HT-29 (cell line): ENCODE data around the gene TFIP11. TPM values are rescaled to one million over a fixed set of nuclear protein-coding genes. Genes with fewer than 3 reads are reported as not detected.

ENCODE experiments used
- DNase-seq: peaks from one replicate; pipeline ENCODE4 v3.0.0-alpha.2; 2015; ENCODE audit warnings: low spot score
- total RNA-seq: library from RNA; depleted of rRNA; stranded (reverse); fragments of >200 nt; shearing (Covaris generic); gene quantifications from 2 replicates; pipeline ENCODE4 v1.2.3, GENCODE V29; 2014; rRNA removed

Gene TFIP11
- 17.9 and 19.4 TPM in 2 replicates for total RNA-seq

GRCh38 chr22:26512149-26512793 is at the start of gene TFIP11:
Gene TFIP11 (minus strand): TSS chr22:26512473. CDS start chr22:26510272, 2,201 bp downstream.
- DNase-seq, result peak; percentile 83

DNA sequence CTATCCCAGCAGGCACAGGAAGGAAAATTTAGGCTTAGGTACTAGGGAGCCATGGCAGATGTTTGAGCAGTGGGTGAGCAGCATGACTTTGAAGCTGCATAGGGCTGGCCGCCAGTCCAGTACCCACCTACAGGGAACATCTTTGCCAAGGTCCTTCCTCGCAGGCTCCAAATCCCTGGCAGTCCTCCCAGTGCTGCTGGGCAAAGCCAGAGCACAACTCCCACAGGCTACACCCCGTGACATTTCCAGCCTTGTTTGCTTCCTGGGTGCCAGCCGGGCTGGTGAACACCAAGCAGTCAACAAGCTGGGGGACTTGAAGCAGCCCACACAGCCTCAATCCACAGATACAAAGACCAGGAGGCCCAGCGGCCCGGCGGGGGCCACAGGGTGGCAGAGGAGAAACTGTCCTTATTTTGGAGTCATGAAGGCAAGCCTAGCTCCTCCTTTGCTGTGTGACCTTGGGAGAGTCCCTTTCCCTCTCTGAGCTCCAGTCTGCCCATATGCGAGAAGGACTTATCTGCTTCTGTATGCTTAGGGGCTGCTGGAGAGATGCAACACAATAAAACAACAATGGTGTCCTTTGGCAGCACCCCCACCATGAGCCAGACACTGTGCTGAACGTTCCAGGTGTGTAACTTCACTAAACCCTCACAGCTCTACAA is 49.6 kb upstream of the TFIP11 start:
- no peak for DNase-seq

- no peak for DNase-seq
Measured at GRCh38 chr22:26559961-26560575, 47.8 kb upstream of the TFIP11 start.

DNA sequence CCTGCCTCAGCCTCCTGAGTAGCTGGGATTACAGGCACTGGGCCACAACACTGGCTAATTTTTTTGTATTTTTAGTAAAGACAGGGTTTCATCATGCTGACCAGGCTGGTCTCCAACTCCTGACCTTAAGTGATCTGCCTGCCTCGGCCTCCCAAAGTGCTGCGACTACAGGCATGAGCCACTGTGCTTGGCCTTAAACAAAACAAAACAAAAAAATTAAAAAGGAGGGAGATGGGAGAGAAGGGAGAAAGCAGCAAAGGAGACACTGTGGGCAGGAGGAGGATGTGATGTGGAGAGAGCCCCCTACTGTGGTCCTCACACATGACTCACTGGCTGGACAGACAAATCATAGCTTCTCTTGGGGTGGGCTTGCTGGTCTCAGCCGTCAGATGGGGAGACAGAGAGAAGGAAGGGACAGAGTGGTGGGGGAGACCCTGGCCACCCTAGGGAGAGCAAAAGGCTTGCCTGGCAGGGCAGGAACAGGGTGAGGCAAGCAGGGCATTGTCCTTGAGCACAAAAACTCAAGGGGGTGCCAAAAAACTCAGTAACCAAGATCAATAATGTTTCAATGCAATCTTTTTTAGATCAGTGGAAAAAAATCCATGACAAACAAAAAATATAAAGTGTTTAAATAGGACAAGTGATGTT is 46.1 kb upstream of the TFIP11 start:
- DNase-seq, result no peak

GRCh38 chr22:26556904-26557303 is 44.6 kb upstream of the TFIP11 start:
- no peak for DNase-seq

DNA sequence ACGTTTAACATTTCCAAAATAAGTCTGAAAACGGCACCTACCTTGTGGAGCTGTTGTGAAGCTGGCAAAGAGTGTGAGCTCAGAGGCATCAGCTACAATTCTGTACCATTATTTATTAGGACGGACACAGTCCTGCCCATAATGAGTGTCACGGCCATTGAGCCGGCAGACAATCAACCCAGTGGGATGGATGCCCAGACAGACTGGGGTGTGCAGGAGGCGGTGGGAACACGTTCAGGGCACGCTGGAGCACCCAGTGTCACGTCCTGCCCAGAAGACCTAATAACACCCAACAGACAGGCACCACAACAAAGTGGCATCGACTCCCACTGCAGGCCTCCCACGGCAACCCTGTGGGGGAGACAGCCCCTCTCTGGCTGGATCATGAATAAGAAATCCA is 43.2 kb upstream of the TFIP11 start:
- DNase-seq, result no peak

- no peak for DNase-seq
Measured at GRCh38 chr22:26554956-26555355, 42.7 kb upstream of the TFIP11 start.

DNA sequence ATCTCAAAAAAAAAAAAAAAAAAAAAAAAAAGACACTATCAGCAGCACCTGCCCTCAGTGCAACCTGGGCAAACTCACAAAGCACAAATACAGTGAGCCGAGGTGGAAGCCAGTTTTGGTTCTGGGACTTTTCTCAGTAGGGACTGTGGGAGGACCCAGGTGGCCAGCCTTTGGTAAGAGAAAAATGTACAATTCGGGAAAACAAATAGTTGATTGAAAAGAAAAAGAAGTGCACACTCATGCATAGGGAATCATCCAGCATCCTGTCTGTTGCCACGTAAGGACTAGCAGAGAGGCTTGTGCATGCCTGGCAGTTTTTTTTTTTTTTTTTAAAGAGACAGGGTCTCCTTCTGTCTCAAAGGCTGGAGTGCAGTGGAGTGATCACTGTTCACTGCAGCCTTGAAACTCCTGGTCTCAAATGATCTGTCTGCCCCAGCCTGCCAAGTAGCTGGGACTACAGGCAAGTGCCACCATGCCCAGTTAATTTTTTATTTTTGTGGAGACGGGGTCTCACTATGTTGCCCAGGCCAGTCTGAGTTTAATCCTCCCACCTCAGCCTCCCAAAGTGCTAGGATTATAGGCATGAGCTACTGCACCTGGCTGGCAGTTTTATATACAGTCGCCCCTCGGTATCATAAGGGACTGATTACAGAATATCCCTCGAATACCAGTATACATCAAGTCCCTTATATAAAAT is 40.9 kb upstream of the TFIP11 start:
- DNase-seq, result no peak

- no peak for DNase-seq
Measured at GRCh38 chr22:26552466-26552865, 40.2 kb upstream of the TFIP11 start.

DNA sequence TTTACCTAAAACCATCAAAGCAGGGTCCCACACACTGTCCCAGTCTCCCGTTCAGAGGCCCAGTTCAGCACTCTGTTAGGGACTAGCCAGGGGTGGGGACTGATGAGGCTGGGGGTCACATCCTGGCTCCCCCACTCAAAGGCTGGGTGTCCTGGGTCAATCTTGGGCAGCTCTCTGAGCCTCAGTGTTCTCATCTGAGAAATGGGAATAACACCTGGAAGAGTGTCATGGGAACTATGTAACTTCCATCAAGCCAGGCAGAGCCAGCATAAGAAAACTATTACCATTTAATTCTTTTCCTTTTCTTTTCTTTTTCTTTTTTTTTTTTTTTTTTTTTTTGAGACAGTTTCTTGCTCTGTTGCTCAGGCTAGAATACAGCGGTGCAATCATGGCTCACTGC is 39.3 kb upstream of the TFIP11 start:
- DNase-seq, result no peak

GRCh38 chr22:26550498-26551033 is 38.3 kb upstream of the TFIP11 start:
- DNase-seq, result no peak

- DNase-seq, result no peak
Measured at GRCh38 chr22:26549902-26550497, 37.7 kb upstream of the TFIP11 start.

GRCh38 chr22:26548984-26549383 is 36.7 kb upstream of the TFIP11 start:
- no peak for DNase-seq

DNA sequence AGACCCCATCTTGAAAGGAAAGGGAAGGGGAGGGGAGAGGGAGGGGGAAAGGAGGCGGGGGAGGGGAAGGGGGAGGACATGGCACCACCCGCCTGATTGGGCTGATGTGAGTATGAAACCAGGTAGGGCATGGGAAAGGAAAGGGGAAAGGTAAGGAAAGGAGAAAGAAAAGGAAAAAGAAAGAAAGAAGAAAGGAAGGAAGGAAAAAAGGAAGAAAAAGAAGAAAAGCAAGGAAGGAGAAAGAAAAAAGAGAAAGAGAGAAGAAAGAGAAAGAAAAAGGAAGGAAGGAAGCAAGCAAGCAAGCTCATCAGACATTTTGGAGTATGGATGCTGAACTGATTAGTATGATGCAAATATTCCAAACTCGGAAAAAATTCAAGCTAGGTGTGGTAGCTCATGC is 36.0 kb upstream of the TFIP11 start:
- DNase-seq, result no peak

GRCh38 chr22:26547837-26548236 is 35.6 kb upstream of the TFIP11 start:
- no peak for DNase-seq

- DNase-seq, result no peak
Measured at GRCh38 chr22:26547426-26547825, 35.2 kb upstream of the TFIP11 start.

DNA sequence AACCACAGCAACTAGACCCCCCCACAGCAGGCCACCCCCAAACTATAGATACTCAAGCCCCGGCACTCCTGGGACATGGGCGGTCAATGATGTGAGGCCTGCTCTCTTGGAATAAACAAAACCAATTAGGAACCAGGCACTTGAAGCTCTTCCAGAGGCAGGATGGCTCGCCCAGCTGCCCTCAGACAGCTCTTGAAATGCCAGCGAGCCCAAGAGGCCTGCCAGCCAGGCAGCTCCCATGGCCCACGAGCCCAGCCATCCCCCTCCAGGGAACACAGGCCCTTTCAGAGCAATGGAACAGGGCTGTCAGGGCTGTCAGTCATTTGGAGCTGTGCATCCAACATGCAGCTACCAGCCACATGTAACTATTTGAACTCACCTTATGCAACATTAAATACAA is 34.0 kb upstream of the TFIP11 start:
- DNase-seq, result no peak

GRCh38 chr22:26545827-26546226 is 33.6 kb upstream of the TFIP11 start:
- DNase-seq, result no peak

DNA sequence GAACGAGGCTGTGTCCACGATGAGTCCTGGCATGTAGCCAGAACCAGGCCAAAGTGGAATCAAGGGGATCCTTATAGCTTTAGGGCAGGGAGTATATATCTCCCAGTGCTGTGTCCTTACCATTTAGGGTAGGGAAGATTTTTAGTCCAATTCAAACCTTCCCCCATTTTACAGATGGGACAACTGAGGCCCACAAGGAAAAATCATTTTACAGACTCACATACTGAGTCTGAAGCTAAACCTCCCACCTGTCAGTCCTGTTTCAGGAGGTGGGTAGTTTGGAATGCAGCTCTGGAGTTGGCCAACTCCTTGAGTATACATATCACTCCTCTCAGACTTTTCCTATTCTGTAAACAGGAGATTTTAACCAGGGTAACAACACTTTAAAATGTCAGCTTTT is 33.1 kb upstream of the TFIP11 start:
- DNase-seq, result no peak

GRCh38 chr22:26544489-26544888 is 32.2 kb upstream of the TFIP11 start:
- no peak for DNase-seq

DNA sequence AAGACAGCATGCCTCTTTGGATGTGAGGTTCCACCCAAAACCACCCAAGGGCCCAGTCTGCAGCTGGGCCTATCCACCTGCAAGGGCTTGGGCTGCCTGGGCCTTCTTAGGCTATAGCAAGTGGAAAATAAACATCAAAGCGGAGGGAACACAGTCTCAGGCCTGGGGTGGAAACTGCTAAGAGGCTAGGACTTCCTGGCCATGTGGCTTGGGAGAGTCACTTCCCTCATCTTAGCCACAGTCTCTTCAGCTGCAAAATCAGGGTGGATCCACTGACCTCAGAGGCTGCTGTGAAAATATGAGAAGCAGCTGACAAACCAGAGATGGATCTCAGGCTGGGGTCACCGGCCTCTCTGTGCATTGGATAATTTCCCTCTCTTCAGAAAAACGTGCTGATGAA is 30.6 kb upstream of the TFIP11 start:
- DNase-seq, result no peak
